Stimulated activated CD8-positive, alpha-beta memory T cell treated with anti-CD3 and anti-CD28 coated beads, Interleukin-4, amount 100 ng/mL, for 24 hours (primary cell): ENCODE measurements around the gene CLDN20.
A peak's percentile ranks its signal among the peaks of the same experiment; 100 is the strongest.
"Not testable (repeated sequence)": the region's sequence is repeated elsewhere in the genome, so short reads cannot be mapped to it uniquely, and the experiment has no call there.

ENCODE experiments used
- DNase-seq: peaks from one replicate; pipeline ENCODE4 v3.0.0-alpha.2; 2020; ENCODE audit warnings: low read depth

The CLDN20 gene, protein sequence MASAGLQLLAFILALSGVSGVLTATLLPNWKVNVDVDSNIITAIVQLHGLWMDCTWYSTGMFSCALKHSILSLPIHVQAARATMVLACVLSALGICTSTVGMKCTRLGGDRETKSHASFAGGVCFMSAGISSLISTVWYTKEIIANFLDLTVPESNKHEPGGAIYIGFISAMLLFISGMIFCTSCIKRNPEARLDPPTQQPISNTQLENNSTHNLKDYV

DNA sequence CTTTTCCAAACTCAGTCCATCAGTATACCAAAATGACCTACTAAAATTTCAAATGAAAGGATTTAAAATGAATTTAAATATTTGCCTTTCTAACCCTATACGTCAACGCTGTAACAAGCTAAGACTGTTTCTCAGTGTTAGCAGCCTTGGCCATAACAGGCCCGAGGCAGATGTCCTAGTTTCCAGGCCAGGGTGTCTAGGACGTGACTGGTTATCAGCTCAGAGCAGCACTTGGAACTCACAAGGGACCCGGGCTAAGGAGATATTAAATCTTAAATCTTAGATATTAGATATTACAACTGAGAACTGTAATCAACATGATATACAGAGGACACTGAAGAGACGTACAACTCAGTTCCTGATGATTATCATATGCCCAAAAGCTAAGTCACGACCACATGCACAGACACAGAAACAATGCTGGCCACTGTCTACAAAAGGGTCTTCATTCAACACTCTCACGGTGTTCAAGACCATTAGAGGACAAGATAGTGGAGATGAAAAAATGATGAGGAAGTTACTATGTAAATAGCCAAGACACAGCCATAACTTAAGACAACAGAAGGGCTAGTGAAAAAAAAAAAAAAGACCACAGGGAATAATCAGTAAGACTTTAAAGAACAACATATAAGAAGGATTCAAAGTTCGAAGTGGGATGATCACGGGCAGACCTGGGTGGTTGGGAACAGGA, at the start of gene CLDN20:
TSS of gene CLDN20 (plus strand) at position 641 of the 691 bp plus-strand sequence. CDS start 11,707 bp downstream, outside the sequence.
- DNase-seq: no peak

DNA sequence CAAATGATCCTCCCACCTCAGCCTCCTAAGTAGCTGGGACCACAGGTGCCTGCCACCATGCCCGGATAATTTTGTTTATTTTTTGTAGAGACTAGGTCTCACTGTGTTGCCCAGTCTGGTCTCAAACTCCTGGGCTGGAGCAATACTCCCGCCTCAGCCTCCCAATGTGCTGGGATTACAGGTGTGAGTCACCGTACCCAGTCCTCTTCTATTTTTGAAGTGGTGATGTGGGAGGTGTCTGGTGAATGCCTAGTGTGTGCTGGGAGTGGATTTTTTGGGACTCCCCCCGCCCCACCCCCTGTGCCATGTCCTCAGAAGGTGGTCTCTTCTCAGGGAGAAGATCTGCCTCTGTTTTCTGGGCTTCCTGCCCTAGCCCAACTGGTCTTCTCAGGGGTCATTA, 47.9 kb upstream of the CLDN20 start:
- no peak for DNase-seq

DNA sequence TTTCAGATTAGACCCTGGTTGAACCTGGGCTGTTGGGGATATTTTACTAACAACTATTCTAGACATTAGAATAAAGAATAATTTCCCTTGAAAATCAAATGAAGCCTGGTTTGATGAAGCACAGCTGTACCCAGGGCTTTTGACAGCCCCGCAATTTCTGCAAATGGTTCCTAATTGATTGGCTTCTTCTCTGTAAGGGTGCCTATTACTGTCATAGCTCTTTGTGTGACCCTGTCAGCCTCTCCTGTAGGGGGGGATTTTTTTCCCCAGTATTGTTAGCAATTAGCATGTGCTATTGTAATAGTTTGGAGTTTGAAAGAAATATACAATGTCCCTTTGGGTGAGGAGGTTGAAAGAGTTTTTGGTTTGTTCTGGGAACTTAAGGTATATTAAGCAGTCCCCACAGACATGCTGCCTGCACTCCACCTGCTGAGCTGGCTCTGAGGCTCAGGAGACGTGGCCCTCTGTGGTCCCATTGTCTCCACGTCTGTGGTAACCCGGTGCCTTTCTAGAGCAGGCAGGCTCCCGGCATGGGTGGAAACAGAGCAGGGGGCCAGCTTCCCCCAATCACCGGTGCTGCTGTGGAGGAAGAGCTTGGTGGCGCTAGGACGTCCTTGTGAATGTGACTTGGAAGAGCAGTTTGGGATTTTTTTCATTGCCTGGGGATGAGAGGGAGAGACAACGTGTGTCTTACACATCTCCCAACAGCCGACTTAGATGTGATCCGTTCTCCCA, 47.3 kb upstream of the CLDN20 start:
- DNase-seq: no peak

DNA sequence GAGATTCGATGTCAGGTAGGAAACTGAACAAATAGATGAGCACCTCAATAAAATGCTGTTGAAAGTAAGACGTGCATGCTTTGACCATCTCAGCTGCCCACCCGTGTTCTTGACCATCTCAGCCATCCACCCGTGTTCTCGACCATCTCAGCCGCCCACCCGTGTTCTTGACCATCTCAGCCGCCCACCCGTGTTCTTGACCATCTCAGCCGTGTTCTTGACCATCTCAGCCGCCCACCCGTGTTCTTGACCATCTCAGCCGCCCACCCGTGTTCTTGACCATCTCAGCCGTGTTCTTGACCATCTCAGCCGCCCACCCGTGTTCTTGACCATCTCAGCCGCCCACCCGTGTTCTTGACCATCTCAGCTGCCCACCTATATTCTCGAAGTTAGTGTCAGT, 45.1 kb upstream of the CLDN20 start:
- DNase-seq: not testable (repeated sequence)

DNA sequence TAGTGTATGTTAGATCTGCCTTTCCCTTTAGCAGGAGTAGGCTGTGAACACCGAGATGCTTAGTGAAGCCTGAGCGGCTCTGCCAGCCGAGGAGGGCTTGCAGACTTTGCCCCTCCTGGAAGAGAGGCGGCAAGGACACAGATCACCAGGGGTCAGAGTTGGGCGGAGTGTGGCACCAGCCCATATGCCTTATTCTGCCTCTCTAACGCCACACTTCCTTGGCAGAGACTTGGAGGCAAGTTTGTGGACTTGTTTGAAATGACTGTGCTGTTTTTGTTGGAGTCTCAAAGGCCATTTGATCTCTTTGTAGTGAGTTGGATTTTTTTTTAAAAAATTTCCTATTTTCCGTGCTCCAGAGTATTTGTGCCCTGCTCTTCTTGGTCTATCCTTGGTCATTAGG, 44.5 kb upstream of the CLDN20 start:
- DNase-seq: no peak

DNA sequence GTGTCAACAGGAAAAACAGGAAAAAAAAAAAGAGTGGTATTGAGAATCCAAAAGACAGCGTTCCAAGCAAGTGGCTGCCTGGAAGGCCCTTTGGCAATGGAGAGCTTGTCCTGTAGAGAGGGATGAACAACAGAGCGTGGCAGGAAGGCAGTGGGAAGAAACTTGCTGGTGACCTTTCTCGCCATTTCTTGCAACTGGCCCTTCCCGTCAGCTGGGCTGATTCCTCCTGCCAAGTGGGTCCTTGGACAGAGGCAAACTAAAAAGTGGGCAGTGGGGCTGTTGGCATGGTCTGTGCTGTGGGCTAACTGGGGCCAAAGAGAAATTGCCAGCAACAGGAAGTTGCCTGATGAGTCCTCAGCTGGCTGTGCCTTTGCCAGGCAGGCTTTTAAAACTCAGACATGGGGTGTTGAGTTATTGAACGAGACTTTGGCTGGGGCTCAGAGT, 43.9 kb upstream of the CLDN20 start:
- no peak for DNase-seq

DNA sequence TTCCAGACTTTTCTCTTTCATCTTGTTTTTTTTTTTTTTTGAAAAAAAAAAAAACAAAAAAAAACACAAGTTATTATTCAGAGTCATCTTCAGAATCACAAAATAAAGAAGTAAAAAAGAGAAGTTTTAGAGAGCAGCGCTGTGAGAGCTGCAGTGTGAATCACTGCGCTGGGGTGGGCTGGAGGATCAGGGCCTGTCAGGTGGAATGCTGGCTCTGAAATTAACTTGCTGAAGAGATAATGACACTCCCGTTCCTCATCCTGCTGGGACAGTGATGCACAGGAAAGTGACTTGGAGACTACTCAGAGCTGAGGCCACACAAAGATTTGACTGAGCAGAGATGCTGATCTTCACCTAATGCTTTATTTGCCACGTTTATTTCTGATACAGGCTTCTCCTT, 42.7 kb upstream of the CLDN20 start:
- DNase-seq: no peak

DNA sequence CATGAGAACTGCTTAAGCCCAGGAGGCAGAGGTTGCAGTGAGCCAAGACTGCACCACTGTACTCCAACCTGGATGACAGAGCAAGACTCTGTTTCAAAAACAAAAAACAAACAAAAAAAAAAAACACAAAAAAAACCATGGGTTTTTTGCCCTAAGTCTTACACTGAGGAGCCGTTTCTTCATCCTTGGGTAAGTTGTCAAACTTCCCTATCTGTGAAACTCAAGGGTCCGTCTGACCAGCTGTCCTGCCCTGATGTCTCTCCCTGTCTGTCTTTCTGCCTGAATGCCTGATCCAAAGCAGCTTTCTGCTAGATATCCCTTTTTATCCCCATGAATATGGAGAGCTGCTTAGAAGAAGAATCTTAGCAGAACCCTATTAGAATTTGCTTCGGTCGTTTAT, 41.3 kb upstream of the CLDN20 start:
- DNase-seq: no peak

DNA sequence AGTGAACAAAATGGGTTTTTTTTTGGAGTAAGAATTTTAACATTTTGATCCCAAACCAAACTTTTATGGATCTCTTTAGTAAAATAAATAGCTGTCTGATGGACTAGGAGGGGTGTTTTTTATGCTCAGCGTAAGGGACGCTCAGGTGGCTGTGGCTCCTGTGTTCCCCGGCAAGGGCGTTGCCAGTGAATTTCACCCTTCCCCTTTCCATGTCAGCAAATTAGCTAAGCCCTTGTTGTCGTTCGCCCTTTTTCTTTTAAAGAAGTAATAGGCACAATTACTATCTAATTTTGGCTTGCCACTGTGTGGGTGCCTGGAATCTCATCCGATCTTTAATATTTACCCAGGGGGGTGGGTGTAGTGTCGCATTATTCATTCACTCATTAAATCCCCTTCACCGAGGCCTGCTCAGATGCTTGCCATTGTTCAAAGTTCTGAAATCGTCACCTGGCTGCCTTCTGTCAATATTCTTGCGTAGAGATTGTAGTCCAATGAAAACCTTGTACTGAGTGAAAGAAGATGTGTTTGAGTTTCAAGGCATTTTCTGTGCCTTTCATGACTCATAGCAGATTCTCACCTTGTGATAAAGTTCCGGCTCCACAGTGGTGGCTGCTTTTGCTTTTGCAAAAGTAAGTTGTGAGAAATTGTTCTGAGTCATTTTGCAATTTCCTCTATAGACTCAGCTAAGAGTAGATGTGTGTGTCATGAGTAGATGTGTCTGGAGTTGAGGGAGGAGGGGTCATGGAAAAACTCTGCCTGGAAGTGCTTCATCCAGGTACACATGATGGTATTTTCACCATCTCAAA, 40.0 kb upstream of the CLDN20 start:
- DNase-seq: peak; percentile 16

DNA sequence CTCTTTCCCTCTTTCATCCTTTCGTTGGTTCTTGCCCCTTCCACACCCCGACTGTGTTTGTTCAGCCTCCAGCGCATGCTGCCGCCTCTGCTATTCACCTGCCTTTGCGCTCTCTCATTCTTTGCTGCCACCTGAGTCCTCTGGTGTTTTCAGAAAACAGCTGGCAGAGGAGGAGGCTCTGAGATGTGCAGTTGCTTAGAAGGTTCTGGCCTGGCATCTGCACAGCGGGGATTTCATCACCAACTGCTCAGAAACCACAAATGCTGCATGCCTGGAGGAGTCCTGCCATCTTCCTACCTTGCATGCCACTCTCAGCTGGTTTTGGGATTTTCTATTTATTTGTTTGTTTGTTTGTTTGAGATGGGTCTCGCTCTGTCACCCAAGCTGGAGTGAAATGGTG, 39.2 kb upstream of the CLDN20 start:
- no peak for DNase-seq

DNA sequence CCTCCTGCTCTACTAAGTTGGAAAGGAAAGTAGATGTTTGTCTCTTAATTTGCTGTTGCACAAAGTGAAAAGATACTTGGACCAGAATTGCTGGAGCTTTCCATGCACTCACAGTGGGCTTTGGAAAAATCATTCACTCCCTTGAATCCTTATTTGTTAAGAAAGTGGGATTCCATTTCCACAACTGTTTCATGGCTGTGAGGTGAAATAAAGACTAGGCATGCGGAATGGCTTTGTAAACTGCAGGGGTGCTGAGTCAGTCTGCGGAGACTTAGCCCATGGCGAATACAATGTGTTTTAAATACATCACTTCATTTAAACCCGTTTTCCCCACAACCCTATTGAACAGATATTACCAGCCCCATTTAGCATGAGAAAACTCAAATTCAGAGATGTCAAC, 36.8 kb upstream of the CLDN20 start:
- no peak for DNase-seq

DNA sequence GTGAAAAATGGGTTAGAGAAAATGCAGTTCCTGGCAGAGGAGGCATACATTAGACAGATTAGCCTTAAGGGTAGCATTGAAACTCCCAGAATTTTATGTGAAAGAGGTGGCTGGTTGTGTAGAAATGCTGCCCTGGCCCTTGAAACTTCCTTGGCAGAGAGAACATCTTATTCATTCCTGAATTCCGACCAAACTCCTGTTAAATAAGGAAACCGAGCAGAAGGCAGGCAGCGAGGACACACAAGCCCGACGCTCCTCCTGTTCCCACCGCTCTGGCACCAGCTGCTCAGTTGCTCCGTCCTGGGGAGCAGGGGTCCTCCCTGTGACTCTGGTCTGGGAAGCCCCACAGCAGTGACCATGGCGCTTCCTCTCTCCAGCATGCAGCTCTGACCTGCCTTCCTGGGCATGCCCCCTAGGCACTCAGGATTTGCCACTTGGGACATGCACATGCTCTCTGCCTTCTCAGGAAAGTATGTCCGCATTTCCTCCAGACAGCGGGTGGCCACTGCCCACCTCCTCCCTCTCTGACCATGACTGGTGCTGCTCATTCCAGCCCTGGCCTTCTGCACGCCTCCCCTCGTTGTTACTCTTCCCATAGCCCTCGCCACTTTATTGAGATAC, 35.2 kb upstream of the CLDN20 start:
- DNase-seq: no peak

DNA sequence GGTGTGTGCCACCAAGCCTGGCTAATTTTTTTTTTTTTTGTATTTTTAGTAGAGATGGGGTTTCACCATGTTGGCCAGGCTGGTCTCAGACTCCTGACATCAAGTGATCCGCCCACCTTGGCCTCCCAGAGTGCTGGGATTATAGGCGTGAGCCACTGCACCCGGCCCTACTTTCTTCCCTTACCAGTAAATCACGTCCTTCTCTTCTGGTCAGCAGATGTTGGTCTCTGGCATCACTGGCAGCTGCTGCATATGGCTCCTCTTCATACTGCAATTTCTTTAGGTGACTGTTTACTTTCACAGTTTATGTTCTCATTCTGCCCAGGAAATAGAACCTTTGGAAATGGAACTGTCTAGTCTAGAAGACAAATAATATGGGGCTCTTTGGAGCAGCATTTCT, 32.8 kb upstream of the CLDN20 start:
- not testable (repeated sequence) for DNase-seq

DNA sequence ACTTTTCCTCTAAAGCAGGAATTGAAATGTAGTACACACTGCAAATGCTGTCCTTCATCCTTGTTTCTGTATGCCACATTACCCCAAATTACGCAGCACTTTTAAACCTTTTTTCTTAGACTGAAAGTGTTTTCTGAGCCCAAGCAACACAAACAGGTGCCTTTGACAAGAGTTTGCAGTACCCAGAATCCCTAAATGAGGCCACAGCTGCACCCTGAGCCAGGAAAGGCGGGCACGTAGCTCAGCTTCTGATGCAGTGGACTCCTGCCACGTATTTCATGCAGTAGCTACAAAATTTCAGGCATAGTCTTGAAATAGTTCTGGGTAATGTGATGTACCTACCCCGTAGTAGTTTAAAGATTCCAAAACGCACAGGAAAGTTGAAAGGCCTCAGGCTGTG, 31.0 kb upstream of the CLDN20 start:
- no peak for DNase-seq

DNA sequence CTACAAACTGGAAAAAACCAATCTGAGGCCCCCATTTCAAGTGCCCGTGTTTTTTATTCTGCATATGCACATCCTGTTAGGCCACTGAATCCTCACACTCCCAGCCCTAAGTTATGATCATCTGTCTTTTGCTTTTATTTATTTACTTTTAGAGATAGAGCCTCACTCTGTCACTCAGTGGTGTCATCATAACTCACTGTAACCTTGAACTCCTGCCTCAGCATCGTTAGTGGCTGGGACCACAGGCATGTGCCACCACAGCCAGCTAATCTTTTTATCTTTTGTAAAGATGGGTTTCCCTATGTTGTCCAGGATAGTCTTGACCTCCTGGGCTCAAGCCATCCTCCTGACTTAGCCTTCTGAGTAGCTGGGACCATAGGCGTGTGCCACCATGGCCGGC, 29.6 kb upstream of the CLDN20 start:
- DNase-seq: no peak

DNA sequence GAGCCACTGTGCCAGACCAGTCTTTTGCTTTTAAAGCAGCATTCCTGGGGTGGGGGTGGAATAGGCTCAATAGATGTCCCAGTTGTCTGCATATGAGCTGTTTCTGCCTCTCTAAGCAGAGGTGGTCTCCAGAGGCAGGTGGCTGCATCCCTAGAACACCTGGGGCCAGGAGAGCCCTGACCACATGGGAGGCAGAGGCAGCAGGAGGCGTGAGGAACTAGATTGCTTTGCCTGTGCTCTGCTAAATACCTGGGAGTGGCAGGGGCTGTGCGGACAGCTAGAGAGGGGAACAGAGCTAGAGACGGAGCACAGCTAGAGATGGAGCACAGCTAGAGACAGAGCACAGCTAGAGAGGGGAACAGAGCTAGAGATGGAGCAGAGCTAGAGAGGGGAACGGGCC, 29.1 kb upstream of the CLDN20 start:
- no peak for DNase-seq

DNA sequence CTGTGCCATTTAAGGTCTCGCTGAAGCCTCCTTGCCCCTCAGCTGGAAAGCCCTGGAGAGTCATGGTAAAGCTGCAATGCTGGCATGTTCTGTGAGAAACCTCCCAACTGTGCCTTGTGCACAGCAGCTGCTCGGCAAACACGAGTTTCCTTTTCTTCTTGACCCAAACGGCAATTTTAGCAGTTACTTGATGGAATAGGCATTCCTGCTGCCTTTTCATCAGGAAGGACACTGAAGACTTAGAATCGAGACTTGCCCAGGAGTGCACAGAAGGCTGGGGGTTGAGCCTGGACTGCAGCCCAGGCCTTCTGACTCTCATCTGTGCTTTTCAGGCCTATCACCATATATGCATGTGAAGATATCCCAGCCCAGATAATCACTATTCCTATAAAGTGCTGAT, 28.7 kb upstream of the CLDN20 start:
- DNase-seq: no peak

DNA sequence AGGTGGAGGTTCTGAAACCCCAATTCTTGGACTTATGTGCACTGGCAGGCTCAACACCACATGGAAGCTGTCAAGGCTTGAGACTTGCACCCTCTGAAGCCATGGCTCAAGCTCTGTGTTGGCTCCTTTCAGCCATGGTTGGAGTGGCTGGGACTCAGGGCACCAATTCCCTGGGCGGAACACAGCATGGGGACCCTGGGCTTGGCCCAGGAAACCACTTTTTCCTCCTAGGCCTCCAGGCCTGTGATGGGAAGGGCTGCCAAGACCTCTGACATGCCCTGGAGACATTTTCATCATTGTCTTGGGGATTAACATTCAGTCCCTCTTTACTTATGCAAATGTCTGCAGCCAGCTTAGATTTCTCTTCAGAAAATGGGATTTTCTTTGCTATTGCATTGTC, 26.2 kb upstream of the CLDN20 start:
- no peak for DNase-seq

DNA sequence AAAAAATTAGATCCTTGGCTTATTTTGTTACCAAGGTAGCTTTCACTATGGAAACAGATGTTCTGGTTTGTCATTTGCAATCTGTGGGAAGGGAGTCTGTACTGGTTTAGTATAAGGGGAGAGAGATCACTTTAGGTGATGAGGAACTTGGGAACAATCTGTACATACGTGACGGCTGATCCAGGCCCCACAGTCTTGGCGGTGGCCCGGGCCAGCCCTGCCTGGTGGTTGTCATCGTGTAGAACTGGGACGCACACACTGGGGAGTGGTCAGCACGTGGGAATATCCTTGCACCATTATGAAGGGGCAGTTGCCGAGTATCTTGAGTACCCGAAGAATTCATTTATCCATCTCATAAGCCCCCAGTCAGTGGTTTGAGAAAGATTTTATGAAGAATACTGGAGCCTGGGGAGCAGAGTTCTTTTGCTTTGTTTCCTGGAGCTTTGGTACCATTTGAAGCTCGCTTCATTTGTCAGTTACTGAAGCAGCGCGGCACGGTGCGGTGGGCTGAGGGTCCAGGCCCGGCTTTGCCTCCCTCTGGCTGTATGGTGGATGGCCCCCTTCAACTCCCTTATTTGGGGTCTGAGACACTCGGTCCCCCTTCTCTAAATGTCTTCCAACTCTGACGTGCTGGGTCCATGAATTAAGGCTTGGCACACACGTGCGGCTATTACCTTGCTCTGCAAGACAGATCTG, 22.8 kb upstream of the CLDN20 start:
- no peak for DNase-seq

DNA sequence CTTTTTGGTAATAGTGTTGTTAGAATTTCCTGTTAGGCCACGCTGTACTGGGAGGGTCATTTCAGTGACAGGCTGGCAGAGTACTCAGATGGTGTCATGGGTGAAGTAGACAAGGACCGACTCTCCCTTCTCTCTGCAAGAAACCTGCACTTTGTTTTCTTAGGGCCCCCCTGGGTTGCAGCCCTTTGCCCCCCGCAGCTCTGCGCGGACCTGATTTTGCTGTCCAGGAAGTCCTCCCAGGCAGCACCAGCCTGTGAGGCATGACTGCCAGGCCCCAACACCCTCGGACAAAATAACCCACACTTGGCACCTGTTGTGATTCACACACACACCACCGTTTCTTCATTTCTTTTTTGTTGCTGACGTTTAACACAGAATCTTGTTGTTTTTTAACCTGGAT, 21.8 kb upstream of the CLDN20 start:
- no peak for DNase-seq

DNA sequence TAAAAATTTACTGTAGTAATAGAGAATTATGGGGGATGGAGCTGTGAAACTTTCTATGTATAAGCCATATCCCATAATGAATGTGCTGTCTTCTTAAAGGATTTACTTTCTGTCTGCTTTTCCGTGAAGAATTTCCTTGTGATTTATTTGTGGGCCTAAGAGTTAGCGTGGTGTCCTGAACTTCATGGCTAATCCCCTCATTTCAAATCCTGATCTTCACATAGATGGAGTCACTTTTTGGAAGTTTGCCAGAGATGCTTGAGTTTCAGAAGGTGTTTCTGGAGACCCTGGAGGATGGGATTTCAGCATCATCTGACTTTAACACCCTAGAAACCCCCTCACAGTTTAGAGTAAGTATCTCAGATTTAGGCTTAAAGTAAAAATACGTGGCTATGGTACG, 19.4 kb upstream of the CLDN20 start:
- no peak for DNase-seq
